HL-60 (cell line): ENCODE measurements around the gene POLR2F.

Experiments
- CTCF ChIP-seq: IDR thresholded peaks from one replicate; pipeline ENCODE4 v1.5.1; 2011; ENCODE audit warnings: low read length, control low read depth, inconsistent platforms; ENCODE audit not compliant: insufficient read depth
- GABPA ChIP-seq: IDR thresholded peaks from 2 replicates; pipeline ENCODE4 v1.6.1; 2012; ENCODE audit warnings: low read depth
- POLR2AphosphoS5 ChIP-seq: IDR thresholded peaks from 2 replicates; pipeline ENCODE4 v1.6.1; 2012; ENCODE audit warnings: low read depth
- SPI1 ChIP-seq: IDR thresholded peaks from 2 replicates; pipeline ENCODE4 v1.6.1; 2012; ENCODE audit warnings: low read depth, mild to moderate bottlenecking, borderline replicate concordance
- TF ChIP-seq, protein P1 (sequence below): IDR thresholded peaks from 2 replicates; pipeline ENCODE4 v1.6.1; 2012; ENCODE audit warnings: low read depth; ENCODE audit not compliant: insufficient replicate concordance

DNA sequence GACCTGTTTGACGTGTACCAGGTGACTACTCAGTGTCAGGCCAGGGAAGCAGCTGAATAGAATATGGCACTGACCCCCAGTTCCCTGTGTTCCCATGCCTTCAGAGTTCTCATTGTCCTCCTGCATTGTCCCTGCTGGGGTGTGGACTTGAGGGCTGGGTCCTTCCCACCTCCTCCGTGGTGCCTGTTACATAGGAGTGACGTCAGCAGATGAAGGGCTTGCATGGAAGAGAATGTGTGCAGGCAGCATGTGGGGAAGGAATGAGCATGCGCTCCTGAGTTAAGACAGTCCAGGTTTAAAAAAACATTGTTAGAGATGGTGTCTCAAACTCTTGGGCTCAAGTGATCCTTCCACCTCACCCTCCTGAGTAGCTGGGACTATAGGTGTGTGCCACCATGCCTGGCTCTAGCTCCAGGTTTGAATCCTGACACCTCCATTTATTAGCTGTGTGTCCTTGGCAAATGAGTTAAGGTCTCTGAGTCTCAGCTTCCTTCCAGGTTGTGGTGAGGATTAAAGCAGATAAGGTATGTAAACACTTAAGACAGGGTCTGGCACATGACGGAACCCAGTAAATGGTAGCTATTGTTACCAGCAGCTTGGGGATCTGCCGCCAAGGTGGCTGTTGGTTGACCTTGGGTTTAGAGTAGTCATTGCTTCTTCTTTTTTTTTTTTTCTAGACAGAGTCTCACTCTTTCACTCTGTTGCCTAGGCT, 38.4 kb downstream of the POLR2F start:
- TF ChIP-seq CTCF, result no peak
- TF ChIP-seq, protein P1, sequence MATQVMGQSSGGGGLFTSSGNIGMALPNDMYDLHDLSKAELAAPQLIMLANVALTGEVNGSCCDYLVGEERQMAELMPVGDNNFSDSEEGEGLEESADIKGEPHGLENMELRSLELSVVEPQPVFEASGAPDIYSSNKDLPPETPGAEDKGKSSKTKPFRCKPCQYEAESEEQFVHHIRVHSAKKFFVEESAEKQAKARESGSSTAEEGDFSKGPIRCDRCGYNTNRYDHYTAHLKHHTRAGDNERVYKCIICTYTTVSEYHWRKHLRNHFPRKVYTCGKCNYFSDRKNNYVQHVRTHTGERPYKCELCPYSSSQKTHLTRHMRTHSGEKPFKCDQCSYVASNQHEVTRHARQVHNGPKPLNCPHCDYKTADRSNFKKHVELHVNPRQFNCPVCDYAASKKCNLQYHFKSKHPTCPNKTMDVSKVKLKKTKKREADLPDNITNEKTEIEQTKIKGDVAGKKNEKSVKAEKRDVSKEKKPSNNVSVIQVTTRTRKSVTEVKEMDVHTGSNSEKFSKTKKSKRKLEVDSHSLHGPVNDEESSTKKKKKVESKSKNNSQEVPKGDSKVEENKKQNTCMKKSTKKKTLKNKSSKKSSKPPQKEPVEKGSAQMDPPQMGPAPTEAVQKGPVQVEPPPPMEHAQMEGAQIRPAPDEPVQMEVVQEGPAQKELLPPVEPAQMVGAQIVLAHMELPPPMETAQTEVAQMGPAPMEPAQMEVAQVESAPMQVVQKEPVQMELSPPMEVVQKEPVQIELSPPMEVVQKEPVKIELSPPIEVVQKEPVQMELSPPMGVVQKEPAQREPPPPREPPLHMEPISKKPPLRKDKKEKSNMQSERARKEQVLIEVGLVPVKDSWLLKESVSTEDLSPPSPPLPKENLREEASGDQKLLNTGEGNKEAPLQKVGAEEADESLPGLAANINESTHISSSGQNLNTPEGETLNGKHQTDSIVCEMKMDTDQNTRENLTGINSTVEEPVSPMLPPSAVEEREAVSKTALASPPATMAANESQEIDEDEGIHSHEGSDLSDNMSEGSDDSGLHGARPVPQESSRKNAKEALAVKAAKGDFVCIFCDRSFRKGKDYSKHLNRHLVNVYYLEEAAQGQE, result no peak
- no peak for TF ChIP-seq POLR2AphosphoS5
- TF ChIP-seq GABPA, result no peak
- TF ChIP-seq SPI1, result no peak
